OCI-LY7 (cell line): ENCODE measurements around the gene BCAS4.
"Not testable (repeated sequence)": the region's sequence is repeated elsewhere in the genome, so short reads cannot be mapped to it uniquely, and the experiment has no call there.

Source experiments
- EZH2phosphoT487 ChIP-seq: fragments of 200-600 bp; sonication (generic); IDR thresholded peaks from 2 replicates; pipeline ENCODE4 v1.6.1; 2018; ENCODE audit warnings: low read depth, borderline replicate concordance, mild to moderate bottlenecking, mixed run types, antibody characterized with exemption, low read length, moderate library complexity, mixed read lengths
- TF ChIP-seq, protein P1 (sequence below): fragments of 200-600 bp; sonication (generic); conservative IDR thresholded peaks from 2 replicates; pipeline ENCODE4 v1.5.1; 2014; ENCODE audit warnings: mild to moderate bottlenecking, antibody characterized with exemption, low read length, moderate library complexity, mixed read lengths

DNA sequence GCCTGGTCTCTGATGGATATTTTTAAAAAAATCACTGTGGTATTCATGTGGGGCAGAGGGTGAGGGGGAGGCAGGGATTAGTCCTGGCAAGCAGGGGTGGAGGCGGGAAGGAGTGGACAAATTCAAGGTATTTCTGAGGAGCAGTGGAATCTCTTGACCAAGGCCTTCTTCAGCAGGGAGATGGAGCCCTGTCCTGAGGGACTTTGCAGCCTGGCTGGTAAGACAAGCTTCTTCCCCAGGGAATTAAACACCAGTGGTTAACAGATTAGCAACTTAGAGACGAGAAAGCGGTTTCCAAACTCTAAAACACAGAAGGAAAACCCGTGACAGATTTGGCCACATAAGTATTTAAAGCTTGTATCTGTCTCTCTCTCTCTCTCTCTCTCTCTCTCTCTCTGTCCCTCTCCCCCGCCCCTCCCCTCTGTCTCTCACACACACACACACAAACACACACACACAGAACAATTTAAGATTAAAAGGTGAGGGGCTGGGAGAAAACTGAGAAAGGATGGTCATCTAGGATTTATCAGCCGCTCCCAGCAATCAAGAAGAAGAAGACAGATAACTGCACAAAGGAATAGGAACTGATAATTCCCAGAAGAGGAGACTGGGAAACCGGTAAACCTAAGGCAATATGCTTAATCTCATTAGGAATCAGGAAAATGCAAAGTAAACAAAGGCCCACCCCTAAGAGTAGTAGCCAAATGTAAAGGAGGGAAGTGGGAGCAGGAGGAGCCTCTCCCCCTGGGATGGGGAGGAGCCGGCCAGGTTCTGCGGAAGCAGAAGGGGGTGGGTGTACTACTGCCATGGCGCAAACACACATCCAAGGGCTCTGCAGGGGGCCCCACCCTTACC lies 27.7 kb upstream of the BCAS4 start:
- TF ChIP-seq, protein P1, sequence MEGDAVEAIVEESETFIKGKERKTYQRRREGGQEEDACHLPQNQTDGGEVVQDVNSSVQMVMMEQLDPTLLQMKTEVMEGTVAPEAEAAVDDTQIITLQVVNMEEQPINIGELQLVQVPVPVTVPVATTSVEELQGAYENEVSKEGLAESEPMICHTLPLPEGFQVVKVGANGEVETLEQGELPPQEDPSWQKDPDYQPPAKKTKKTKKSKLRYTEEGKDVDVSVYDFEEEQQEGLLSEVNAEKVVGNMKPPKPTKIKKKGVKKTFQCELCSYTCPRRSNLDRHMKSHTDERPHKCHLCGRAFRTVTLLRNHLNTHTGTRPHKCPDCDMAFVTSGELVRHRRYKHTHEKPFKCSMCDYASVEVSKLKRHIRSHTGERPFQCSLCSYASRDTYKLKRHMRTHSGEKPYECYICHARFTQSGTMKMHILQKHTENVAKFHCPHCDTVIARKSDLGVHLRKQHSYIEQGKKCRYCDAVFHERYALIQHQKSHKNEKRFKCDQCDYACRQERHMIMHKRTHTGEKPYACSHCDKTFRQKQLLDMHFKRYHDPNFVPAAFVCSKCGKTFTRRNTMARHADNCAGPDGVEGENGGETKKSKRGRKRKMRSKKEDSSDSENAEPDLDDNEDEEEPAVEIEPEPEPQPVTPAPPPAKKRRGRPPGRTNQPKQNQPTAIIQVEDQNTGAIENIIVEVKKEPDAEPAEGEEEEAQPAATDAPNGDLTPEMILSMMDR = not testable (repeated sequence)
- not testable (repeated sequence) for TF ChIP-seq EZH2phosphoT487
